Measurements from ENCODE around the gene CRB1. TPM values are rescaled to one million over a fixed set of nuclear protein-coding genes. Genes with fewer than 3 reads are reported as not detected.

CRB1 gene
- total and polyA plus RNA-seq, 2 of the 8 experiments (the other 6 are each of a cell fraction or from before 2014, with no cell fraction given) = 0.03 TPM; not detected in 1

- H3K4me1 ChIP-seq (replicated peaks in 1 of 4; ENCODE audit: control insufficient read depth in 3 of 4, insufficient read depth in 4 of 4, low read length in 3 of 4) = peaks cover 0 to 12% (median 5%) of the 10 kb centered on the region in 4 experiments; a peak in 5 of 7 replicates
- no peak overlapping the region for H3K18ac ChIP-seq (ENCODE audit: extremely low read depth, low read length)
- DNase-seq (ENCODE audit: low read depth in 1 of 2, low spot score in 2 of 2) (no peak), FAIRE-seq (no peak)
- no peak overlapping the region for H2BK20ac ChIP-seq (ENCODE audit: low read length)
- H4K5ac ChIP-seq (ENCODE audit: insufficient read length, low read depth, low read length) = no peak overlapping the region
- no peak overlapping the region for H2BK120ac ChIP-seq (replicated peaks; ENCODE audit: low read depth, low read length)
- H3K36me3 ChIP-seq (ENCODE audit: control insufficient read depth in 2 of 4, insufficient read depth in 4 of 4, low read length in 3 of 4) = no peaks in the 10 kb centered on the region
- no peak overlapping the region for H2BK5ac ChIP-seq (ENCODE audit: low read depth, low read length)
- ChIA-PET POLR2A (ENCODE audit: partially characterized antibody) (no interaction called here), CTCF (ENCODE audit: partially characterized antibody) (interaction anchor here (0.6 to 1.9 kb wide), 3 partner anchors 10 to 116 kb away, joined by 3 to 4 read pairs (median 3); no protein-coding TSS in a partner anchor)
- no peak overlapping the region for H2BK15ac ChIP-seq (ENCODE audit: low read length)
- H2AFZ ChIP-seq (ENCODE audit: low read length) = 0 out of 2 replicates have a peak overlapping the region, but pooled peaks have one; percentile 52
- H3K27ac ChIP-seq (ENCODE audit: low read depth, low read length) = no peak overlapping the region
- H3K4me2 ChIP-seq (ENCODE audit: insufficient read depth in 1 of 2, low read depth in 2 of 2, low read length in 2 of 2) = no peak overlapping the region; a peak in 1 of 4 replicates
- H3K23me2 ChIP-seq (ENCODE audit: low read depth, low read length) = no peaks in the 10 kb centered on the region
- H3K56ac ChIP-seq (replicated peaks; ENCODE audit: insufficient read length, low read depth, low read length) = no peak overlapping the region
- no peak overlapping the region for H3K23ac ChIP-seq (ENCODE audit: insufficient read length)
- no peak overlapping the region for H2AK5ac ChIP-seq (ENCODE audit: low read depth, low read length)
- 68% methylated on average over 9 of the region's 9 CpGs; no CpG with 5 or more reads in 1 of the 2 experiments for WGBS, 2 experiments (ENCODE audit: extremely low coverage in 1 of 2, insufficient coverage in 1 of 2, insufficient read length in 1 of 2, insufficient replicate concordance in 2 of 2, low coverage in 1 of 2, low lambda C conversion rate in 2 of 2, missing lambda C conversion rate in 1 of 2)
- no peak overlapping the region for H3K14ac ChIP-seq (ENCODE audit: insufficient read length)
- no peak overlapping the region for H2BK12ac ChIP-seq (ENCODE audit: low read depth, low read length)
- H3K79me1 ChIP-seq (ENCODE audit: low read depth, low read length) = no peaks in the 10 kb centered on the region
- no peak overlapping the region; a peak in 1 of 8 replicates for H3K4me3 ChIP-seq (ENCODE audit: extremely low read depth in 1 of 4, insufficient read depth in 2 of 4, low read depth in 3 of 4, low read length in 4 of 4)
- H3K27me3 ChIP-seq (replicated peaks in 1 of 4; ENCODE audit: control insufficient read depth in 3 of 4, extremely low read depth in 1 of 4, insufficient read depth in 3 of 4, low read length in 3 of 4) = no peaks in the 10 kb centered on the region
- no peak overlapping the region for H4K8ac ChIP-seq (ENCODE audit: extremely low read depth, insufficient read depth, low read length)
- no peak overlapping the region for H3K4ac ChIP-seq (replicated peaks; ENCODE audit: insufficient read length, low read depth, low read length)
- no peaks in the 10 kb centered on the region for H3K9me3 ChIP-seq (ENCODE audit: insufficient read depth in 2 of 2, low read depth in 1 of 2, low read length in 1 of 2)
- peak; percentile 32; the same call in 1 of the 2 replicates for TF ChIP-seq TEAD4 (IDR thresholded peaks at IDR 0.05; ENCODE audit: low read depth, low read length)
- no peak for TF ChIP-seq SIN3A (conservative IDR thresholded peaks at IDR 0.05 in 1 of 2, IDR thresholded peaks at IDR 0.05 in 1 of 2; ENCODE audit: low read depth in 1 of 2, low read length in 2 of 2)
- TF ChIP-seq TCF12 (IDR thresholded peaks at IDR 0.05; ENCODE audit: low read depth, low read length) = no peak
- TF ChIP-seq MAFK (IDR thresholded peaks at IDR 0.05; ENCODE audit: low read depth, low read length) = no peak
- 0 out of 4 replicates have a peak, but pooled peaks have one; percentile 37 to 53 for TF ChIP-seq HDAC2 (IDR thresholded peaks at IDR 0.05; ENCODE audit: borderline replicate concordance in 1 of 2, low read depth in 2 of 2, low read length in 2 of 2)
- H3K79me2 ChIP-seq (ENCODE audit: control insufficient read depth in 1 of 2, insufficient read depth in 2 of 2, low read length in 2 of 2) = no peaks in the 10 kb centered on the region
- H4K20me1 ChIP-seq (replicated peaks in 1 of 2; ENCODE audit: control insufficient read depth in 1 of 2, insufficient read depth in 2 of 2, low read length in 2 of 2) = no peaks in the 10 kb centered on the region
- H3K9ac ChIP-seq (replicated peaks in 1 of 4; ENCODE audit: extremely low read depth in 1 of 4, low read depth in 3 of 4, low read length in 3 of 4) = no peak overlapping the region
- H4K91ac ChIP-seq (replicated peaks; ENCODE audit: insufficient read length, low read length) = no peak overlapping the region
Observed at GRCh38 chr1:197471248-197471985, 203.4 kb downstream of the CRB1 start.
